ENCODE results near the gene PPFIBP2. TPM values are rescaled to one million over a fixed set of nuclear protein-coding genes. Genes with fewer than 3 reads are reported as not detected.

Gene PPFIBP2
- total RNA-seq (2014; rRNA removed): 4.7 and 5.0 TPM in 2 replicates
- 10.8 TPM for polyA plus RNA-seq (2012)

GRCh38 chr11:7513234-7514098 lies at the start of gene PPFIBP2:
PPFIBP2 (plus strand) TSS chr11:7513999; CDS start chr11:7549476, 35,477 bp downstream.
- peak; percentile 50 for DNase-seq (ENCODE audit: low read depth)

GRCh38 chr11:7467652-7468051 lies 46.1 kb upstream of the PPFIBP2 start:
- DNase-seq (ENCODE audit: low read depth): no peak

GRCh38 chr11:7469351-7469865 lies 44.4 kb upstream of the PPFIBP2 start:
- DNase-seq (ENCODE audit: low read depth): no peak

GRCh38 chr11:7471071-7471470 lies 42.7 kb upstream of the PPFIBP2 start:
- no peak for DNase-seq (ENCODE audit: low read depth)

GRCh38 chr11:7473717-7474116 lies 40.1 kb upstream of the PPFIBP2 start:
- DNase-seq (ENCODE audit: low read depth): no peak

GRCh38 chr11:7480113-7480512 lies 33.7 kb upstream of the PPFIBP2 start:
- no peak for DNase-seq (ENCODE audit: low read depth)

GRCh38 chr11:7484131-7484530 lies 29.7 kb upstream of the PPFIBP2 start:
- no peak for DNase-seq (ENCODE audit: low read depth)

GRCh38 chr11:7484645-7485044 lies 29.2 kb upstream of the PPFIBP2 start:
- no peak for DNase-seq (ENCODE audit: low read depth)

GRCh38 chr11:7485186-7486097 lies 28.4 kb upstream of the PPFIBP2 start, which contains the start of gene OLFML1:
OLFML1 (plus strand) TSS chr11:7485506; CDS start chr11:7485876, 370 bp downstream.
- no peak for DNase-seq (ENCODE audit: low read depth)

GRCh38 chr11:7486098-7486780 lies 27.6 kb upstream of the PPFIBP2 start:
- no peak for DNase-seq (ENCODE audit: low read depth)

- DNase-seq (ENCODE audit: low read depth): no peak
Measured at GRCh38 chr11:7486781-7487140, 27.0 kb upstream of the PPFIBP2 start.

- no peak for DNase-seq (ENCODE audit: low read depth)
Measured at GRCh38 chr11:7487360-7487759, 26.4 kb upstream of the PPFIBP2 start.

- DNase-seq (ENCODE audit: low read depth): no peak
Measured at GRCh38 chr11:7488681-7489080, 25.1 kb upstream of the PPFIBP2 start.

GRCh38 chr11:7489376-7489775 lies 24.4 kb upstream of the PPFIBP2 start:
- no peak for DNase-seq (ENCODE audit: low read depth)

- peak; percentile 22 for DNase-seq (ENCODE audit: low read depth)
Measured at GRCh38 chr11:7490054-7490453, 23.7 kb upstream of the PPFIBP2 start.

GRCh38 chr11:7490535-7490934 lies 23.3 kb upstream of the PPFIBP2 start:
- no peak for DNase-seq (ENCODE audit: low read depth)

- no peak for DNase-seq (ENCODE audit: low read depth)
Measured at GRCh38 chr11:7492253-7492652, 21.5 kb upstream of the PPFIBP2 start.

- no peak for DNase-seq (ENCODE audit: low read depth)
Measured at GRCh38 chr11:7493670-7494069, 20.1 kb upstream of the PPFIBP2 start.

GRCh38 chr11:7494086-7494745 lies 19.6 kb upstream of the PPFIBP2 start:
- DNase-seq (ENCODE audit: low read depth): no peak

GRCh38 chr11:7495882-7496551 lies 17.8 kb upstream of the PPFIBP2 start:
- DNase-seq (ENCODE audit: low read depth): no peak
